HepG2 (cell line): ENCODE data around the gene FAM222A. TPM values are rescaled to one million over a fixed set of nuclear protein-coding genes. Genes with fewer than 3 reads are reported as not detected.

Source experiments
- ATAC-seq: fragments of 200-7000 bp; cut with Tn5 transposase; 3 replicates; pipeline ENCODE4 v1.9.1; 2020; ENCODE audit warnings: mild to moderate bottlenecking, moderate library complexity
- BruUV-seq: library from RNA; stranded (reverse); fragments of 400-500 nt; replicated peaks from 2 replicates; lab custom pipeline; 2021; lab: Mats Ljungman, UMichigan
- CTCF ChIA-PET: fragments of 300-600 bp; formaldehyde crosslinking; extraction: SDS; loops from one replicate; lab custom pipeline; 2021; ENCODE audit warnings: low total read pairs, inconsistent platforms, low intra/inter-chr PET ratio; lab: Yijun Ruan, JAX
- POLR2A ChIA-PET: fragments of 350-600 bp; sonication (Branson Sonifier 250); formaldehyde crosslinking; loops from one replicate; lab custom pipeline; 2020; ENCODE audit warnings: antibody characterized with exemption, inconsistent platforms; lab: Yijun Ruan, JAX
- DNase-seq: peaks from one replicate; pipeline ENCODE4 v3.0.0-alpha.2; 2015; ENCODE audit warnings: low spot score
- FAIRE-seq: peaks from 3 replicates; lab custom pipeline; 2011; peaks lifted over from hg19 to GRCh38; lab: Jason Lieb, UNC
- H2AFZ ChIP-seq: one replicate; pipeline ENCODE4 v1.6.1; 2011; ENCODE audit warnings: low read length, inconsistent platforms
- H3K27ac ChIP-seq: fragments of 300-600 bp; 3 replicates; pipeline ENCODE4 v1.8.0; 2011; ENCODE audit warnings: mixed run types, mild to moderate bottlenecking, mixed read lengths, low read length, inconsistent platforms; ENCODE audit not compliant: insufficient read depth; ENCODE audit errors: extremely low read length
- H3K27me3 ChIP-seq, 2 experiments: fragments of 200-600 bp in 1 of 2; 2 replicates in 1 of 2; 3 replicates in 1 of 2; pipeline versions ENCODE4 v1.6.0 to v1.8.0; 2011; ENCODE audit warnings: low read length in 2 of 2, mild to moderate bottlenecking in 2 of 2, moderate library complexity in 2 of 2, inconsistent platforms in 1 of 2; ENCODE audit not compliant: insufficient read depth in 2 of 2, control insufficient read depth in 1 of 2
- H3K36me3 ChIP-seq, 2 experiments: fragments of 200-600 bp in 1 of 2; replicated peaks in 1 of 2; 2 replicates in 1 of 2; 3 replicates in 1 of 2; pipeline versions ENCODE4 v1.5.1 to v1.8.0; 2011; ENCODE audit warnings: low read length in 2 of 2, inconsistent platforms in 1 of 2; ENCODE audit not compliant: insufficient read depth in 2 of 2, control insufficient read depth in 1 of 2
- H3K4me1 ChIP-seq: 2 replicates; pipeline ENCODE4 v1.5.1; 2012; ENCODE audit warnings: low read length, inconsistent platforms; ENCODE audit not compliant: insufficient read depth
- H3K4me2 ChIP-seq: 2 replicates; pipeline ENCODE4 v1.6.0; 2011; ENCODE audit warnings: low read depth, low read length, inconsistent platforms
- H3K4me3 ChIP-seq, 3 experiments: fragments of 200-600 bp in 1 of 3; sonication (generic), shearing (Covaris generic) in 1 of 3; replicated peaks in 1 of 3; 2 replicates each; pipeline ENCODE4 v1.5.1; 2011 to 2016; ENCODE audit warnings: low read length in 3 of 3, inconsistent platforms in 2 of 3, low read depth in 2 of 3, mild to moderate bottlenecking in 2 of 3, control low read depth in 1 of 3, mixed read lengths in 1 of 3; ENCODE audit not compliant: insufficient read depth in 1 of 3
- H3K79me2 ChIP-seq: one replicate; pipeline ENCODE4 v1.6.1; 2011; ENCODE audit warnings: low read length, inconsistent platforms; ENCODE audit not compliant: insufficient read depth
- H3K9ac ChIP-seq: 2 replicates; pipeline ENCODE4 v1.6.0; 2011; ENCODE audit warnings: mild to moderate bottlenecking, low read depth, low read length, inconsistent platforms; ENCODE audit not compliant: insufficient read depth
- H3K9me3 ChIP-seq: 2 replicates; pipeline ENCODE4 v1.5.1; 2012; ENCODE audit warnings: mild to moderate bottlenecking, low read length
- H4K20me1 ChIP-seq: 2 replicates; pipeline ENCODE4 v1.6.0; 2011; ENCODE audit warnings: inconsistent platforms, mild to moderate bottlenecking, low read length, moderate library complexity; ENCODE audit not compliant: insufficient read depth
- FOXA1 ChIP-seq, 2 experiments: fragments of 450-650 bp in 1 of 2; sonication (generic) in 1 of 2; formaldehyde crosslinking in 1 of 2; IDR thresholded peaks; 2 replicates each; pipeline versions ENCODE4 v1.4.0 to v1.6.1; 2016 to 2020; ENCODE audit warnings: missing genetic modification reagents in 1 of 2
- FOXA3 ChIP-seq: IDR thresholded peaks from 2 replicates; pipeline ENCODE4 v1.6.1; 2016; ENCODE audit warnings: missing genetic modification reagents, missing compliant biosample characterization
- FOXC1 ChIP-seq: sonication (generic); formaldehyde crosslinking; IDR thresholded peaks from 2 replicates; pipeline ENCODE4 v1.8.0; 2022; ENCODE audit warnings: mild to moderate bottlenecking, missing genetic modification reagents, borderline replicate concordance
- PATZ1 ChIP-seq: sonication (generic); formaldehyde crosslinking; IDR thresholded peaks from 2 replicates; pipeline ENCODE4 v1.4.0; 2020; ENCODE audit warnings: missing genetic modification reagents
- PHF20 ChIP-seq: sonication (generic); formaldehyde crosslinking; IDR thresholded peaks from 2 replicates; pipeline ENCODE4 v1.5.0; 2020; ENCODE audit warnings: mild to moderate bottlenecking, missing genetic modification reagents
- POLR2A ChIP-seq, 2 experiments: IDR thresholded peaks; 2 replicates each; pipeline ENCODE4 v1.6.1; 2011; ENCODE audit warnings: low read depth in 2 of 2, low read length in 2 of 2, mild to moderate bottlenecking in 1 of 2, moderate library complexity in 1 of 2; ENCODE audit not compliant: insufficient read depth in 1 of 2
- POLR2AphosphoS2 ChIP-seq: IDR thresholded peaks from 2 replicates; pipeline ENCODE4 v1.6.1; 2011; ENCODE audit warnings: low read depth, low read length, improper control_type of control experiment
- SALL1 ChIP-seq: sonication (generic); formaldehyde crosslinking; IDR thresholded peaks from 2 replicates; pipeline ENCODE4 v1.8.0; 2022; ENCODE audit warnings: mild to moderate bottlenecking, missing genetic modification reagents
- SRSF9 ChIP-seq: fragments of 200-400 bp; formaldehyde crosslinking; IDR thresholded peaks from 2 replicates; pipeline ENCODE4 v1.6.1; 2018; ENCODE audit warnings: borderline replicate concordance, mild to moderate bottlenecking, low read depth, low read length; ENCODE audit not compliant: insufficient read depth, poor library complexity, severe bottlenecking
- TFAP4 ChIP-seq: sonication (generic); IDR thresholded peaks from 2 replicates; pipeline ENCODE4 v1.6.1; 2016; ENCODE audit warnings: low read depth, borderline replicate concordance
- ZFX ChIP-seq: sonication (generic); formaldehyde crosslinking; IDR thresholded peaks from 2 replicates; pipeline ENCODE4 v1.4.0; 2020; ENCODE audit warnings: mild to moderate bottlenecking, low read depth, missing genetic modification reagents, moderate library complexity
- ZNF687 ChIP-seq: sonication (generic); formaldehyde crosslinking; IDR thresholded peaks from 2 replicates; pipeline ENCODE4 v1.5.1; 2020; ENCODE audit warnings: mild to moderate bottlenecking, missing genetic modification reagents, moderate library complexity
- ZZZ3 ChIP-seq: sonication (generic); formaldehyde crosslinking; IDR thresholded peaks from 2 replicates; pipeline ENCODE4 v1.4.0; 2020; ENCODE audit warnings: missing genetic modification reagents, mild to moderate bottlenecking, borderline replicate concordance
- WGBS: methylation state at CpG from one replicate; pipeline ENCODE4 v1.1.6; 2017; ENCODE audit warnings: low lambda C conversion rate; 5-methylcytosine and 5-hydroxymethylcytosine counted together
- in situ Hi-C: cut with HindIII; loops from 2 replicates; pipeline ENCODE4 v1.10.0; 2017; ENCODE audit warnings: low pct_unique_long_range_greater_than_20kb; ENCODE audit not compliant: extremely low pct_ligation_motif_present
- intact Hi-C: fragments of 100-400 bp; cut with micrococcal nuclease; formaldehyde crosslinking; loops from one replicate; pipeline ENCODE4 v1.10.0; 2022; ENCODE audit not compliant: unreplicated experiment
- polyA plus RNA-seq, 8 experiments: library from polyadenylated mRNA; depleted of rRNA in 3 of 8; stranded (reverse) in 7 of 8; unstranded in 1 of 8; fragments of >200 nt; fragmentation: Illumina TruSeq in 4 of 8; extraction: Trizol in 4 of 8; gene quantifications; 2 replicates each; pipeline versions ENCODE4 v1.2.1 to v1.2.3, GENCODE V29; 2011 to 2016; ENCODE audit warnings: low read depth in 4 of 8, missing spikeins in 1 of 8, mixed read lengths in 1 of 8; ENCODE audit not compliant: insufficient read depth in 1 of 8
- total RNA-seq, 5 experiments: library from RNA; depleted of rRNA; stranded (reverse); fragments of >200 nt; fragmentation: Illumina TruSeq; extraction: Trizol; gene quantifications; 2 replicates each; pipeline ENCODE4 v1.2.3, GENCODE V29; 2016; ENCODE audit warnings: low read depth in 1 of 5

The FAM222A gene
- total and polyA plus RNA-seq, 2 of the 13 experiments (the other 11 are each of a cell fraction or from before 2014, with no cell fraction given) = 2.7 to 9.6 TPM

GRCh38 chr12:109783965-109784244 lies 70.3 kb downstream of the FAM222A start:
- BruUV-seq = no TSS peak
- intact Hi-C loops (no loop called here), in situ Hi-C loops (no loop called here)
- H3K4me3 ChIP-seq = peak overlapping the region in 1 of 3 experiments; percentile 37; a peak in 1 of 6 replicates
- ChIA-PET POLR2A (no interaction called here), CTCF (no interaction called here)
- H3K36me3 ChIP-seq = no peaks in the 10 kb centered on the region
- ATAC-seq (peak; percentile 28; the same call in 2 of the 3 replicates), FAIRE-seq (no peak), DNase-seq (no peak)
- no peaks in the 10 kb centered on the region; a peak in 2 of 5 replicates for H3K27me3 ChIP-seq
- no peaks in the 10 kb centered on the region for H3K9me3 ChIP-seq
- no peak overlapping the region for H3K9ac ChIP-seq
- peak overlapping the region; percentile 59 for H3K4me2 ChIP-seq
- H2AFZ ChIP-seq = no peak overlapping the region
- peaks cover 21% of the 10 kb centered on the region for H3K4me1 ChIP-seq
- no peaks in the 10 kb centered on the region for H4K20me1 ChIP-seq
- H3K27ac ChIP-seq = no peak overlapping the region
- no peaks in the 10 kb centered on the region for H3K79me2 ChIP-seq
- 33% methylated on average over 7 of the region's 8 CpGs for WGBS
- 0 out of 2 replicates have a peak, but pooled peaks have one; percentile 18 for TF ChIP-seq TFAP4
- TF ChIP-seq ZFX (CRISPR knock-in tag) = peak; percentile 39; the same call in 1 of the 2 replicates
- 0 out of 4 replicates have a peak, but pooled peaks of 1 of the 2 experiments have one; percentile 13 for TF ChIP-seq POLR2A (IDR thresholded peaks at IDR 0.05; ENCODE audit: insufficient read depth in 1 of 2, low read depth in 2 of 2, low read length in 2 of 2)
- peak; percentile 35; the same call in 1 of the 2 replicates for TF ChIP-seq PHF20
- TF ChIP-seq ZZZ3 (CRISPR knock-in tag) = no peak
- 0 out of 2 replicates have a peak, but pooled peaks have one; percentile 21 for TF ChIP-seq PATZ1 (CRISPR knock-in tag)
- no peak for TF ChIP-seq FOXC1 (CRISPR knock-in tag)
- peak; percentile 27; the same call in 1 of the 2 replicates for TF ChIP-seq ZNF687 (CRISPR knock-in tag)
- TF ChIP-seq FOXA3 (CRISPR knock-in tag) = peak; percentile 41; the same call in 1 of the 2 replicates
- no peak for TF ChIP-seq SRSF9
- 0 out of 2 replicates have a peak, but pooled peaks have one; percentile 36 for TF ChIP-seq SALL1 (CRISPR knock-in tag)
- no peak for TF ChIP-seq POLR2AphosphoS2
- TF ChIP-seq FOXA1 (IDR thresholded peaks at IDR 0.05) = no peak
- TF ChIP-seq FOXA1 (CRISPR knock-in tag; IDR thresholded peaks at IDR 0.05) = peak; percentile 66
